Endothelial cell of umbilical vein (primary cell): ENCODE results near the gene TAS1R2. TPM values are rescaled to one million over a fixed set of nuclear protein-coding genes. Genes with fewer than 3 reads are reported as not detected.

Experiments used
- BruUV-seq: library from RNA; stranded (reverse); fragments of 400-500 nt; replicated peaks from 2 replicates; lab custom pipeline; 2021; lab: Mats Ljungman, UMichigan
- CTCF ChIA-PET: fragments of 300-600, 350-600 bp; sonication (Branson Sonifier 250); formaldehyde crosslinking; loops from one replicate; lab custom pipeline; 2021; ENCODE audit warnings: antibody characterized with exemption, inconsistent platforms; lab: Charles Lee
- POLR2A ChIA-PET: fragments of 300-600, 350-600 bp; sonication (Branson Sonifier 250); formaldehyde crosslinking; loops from one replicate; lab custom pipeline; 2021; ENCODE audit warnings: antibody characterized with exemption, inconsistent platforms; lab: Charles Lee
- DNase-seq: peaks from one replicate; pipeline ENCODE4 v3.0.0-alpha.2; 2011; ENCODE audit warnings: low read depth, low spot score
- FAIRE-seq: peaks from 2 replicates; lab custom pipeline; 2011; peaks lifted over from hg19 to GRCh38; lab: Jason Lieb, UNC
- H2AFZ ChIP-seq: 2 replicates; pipeline ENCODE4 v1.6.0; 2012; ENCODE audit warnings: low read depth, low read length, control low read depth, inconsistent platforms
- H3K27ac ChIP-seq: 2 replicates; pipeline ENCODE4 v1.5.1; 2011; ENCODE audit warnings: low read depth, mild to moderate bottlenecking, control low read depth, low read length, moderate library complexity; ENCODE audit not compliant: insufficient read depth
- H3K27me3 ChIP-seq, 2 experiments: 2 replicates each; pipeline versions ENCODE4 v1.6.0 to v1.6.1; 2011; ENCODE audit warnings: low read length in 2 of 2, mixed read lengths in 1 of 2; ENCODE audit not compliant: control insufficient read depth in 2 of 2, insufficient read depth in 2 of 2
- H3K36me3 ChIP-seq, 2 experiments: 2 replicates in 1 of 2; 3 replicates in 1 of 2; pipeline ENCODE4 v1.5.1; 2011; ENCODE audit warnings: low read length in 2 of 2, mild to moderate bottlenecking in 1 of 2, moderate library complexity in 1 of 2; ENCODE audit not compliant: control insufficient read depth in 2 of 2, insufficient read depth in 2 of 2; ENCODE audit errors: extremely low read depth in 1 of 2
- H3K4me1 ChIP-seq: 3 replicates; pipeline ENCODE4 v1.5.1; 2011; ENCODE audit warnings: mild to moderate bottlenecking, low read length; ENCODE audit not compliant: control insufficient read depth, insufficient read depth; ENCODE audit errors: extremely low read depth
- H3K4me2 ChIP-seq: 2 replicates; pipeline ENCODE4 v1.6.1; 2011; ENCODE audit warnings: low read length, control low read depth, mixed read lengths; ENCODE audit not compliant: insufficient read depth
- H3K4me3 ChIP-seq, 3 experiments: fragments of 200-600 bp in 1 of 3; sonication (generic), shearing (Covaris generic) in 1 of 3; replicated peaks in 1 of 3; 2 replicates each; pipeline ENCODE4 v1.5.1; 2011 to 2016; ENCODE audit warnings: control low read depth in 3 of 3, low read length in 3 of 3, mild to moderate bottlenecking in 2 of 3, inconsistent platforms in 1 of 3, low read depth in 1 of 3, moderate library complexity in 1 of 3; ENCODE audit not compliant: insufficient read depth in 1 of 3
- H3K79me2 ChIP-seq: 2 replicates; pipeline ENCODE4 v1.6.0; 2012; ENCODE audit warnings: low read length, inconsistent platforms; ENCODE audit not compliant: control insufficient read depth, insufficient read depth
- H3K9ac ChIP-seq: replicated peaks from 2 replicates; pipeline ENCODE3; 2011; ENCODE audit warnings: low read length, control low read depth; ENCODE audit not compliant: insufficient read depth; ENCODE audit errors: extremely low read depth
- H3K9me1 ChIP-seq: replicated peaks from 3 replicates; pipeline ENCODE4 v1.6.0; 2011; ENCODE audit warnings: mild to moderate bottlenecking, low read length; ENCODE audit not compliant: control insufficient read depth, insufficient read depth; ENCODE audit errors: extremely low read depth
- H3K9me3 ChIP-seq: replicated peaks from 2 replicates; pipeline ENCODE4 v1.5.1; 2012; ENCODE audit warnings: low read length, inconsistent platforms; ENCODE audit not compliant: control insufficient read depth, insufficient read depth
- H4K20me1 ChIP-seq: replicated peaks from 2 replicates; pipeline ENCODE3; 2011; ENCODE audit warnings: mild to moderate bottlenecking, low read length; ENCODE audit not compliant: control insufficient read depth, insufficient read depth; ENCODE audit errors: extremely low read depth
- CTCF ChIP-seq, 2 donors: IDR thresholded peaks; 1 replicate in 1 of 2; 2 replicates in 1 of 2; pipeline ENCODE4 v1.5.1; 2011; ENCODE audit warnings: low read length in 2 of 2, mild to moderate bottlenecking in 2 of 2, moderate library complexity in 2 of 2, control low read depth in 1 of 2, inconsistent platforms in 1 of 2, low read depth in 1 of 2; ENCODE audit not compliant: insufficient read depth in 1 of 2; ENCODE audit errors: extremely low read depth in 1 of 2
- EZH2 ChIP-seq: IDR thresholded peaks from 2 replicates; pipeline ENCODE4 v1.6.1; 2012; ENCODE audit warnings: borderline replicate concordance, low read depth, mild to moderate bottlenecking, moderate library complexity, low read length, inconsistent platforms; ENCODE audit not compliant: severe bottlenecking
- FOS ChIP-seq: IDR thresholded peaks from 2 replicates; pipeline ENCODE4 v1.6.1; 2011; ENCODE audit warnings: mild to moderate bottlenecking, low read length, moderate library complexity, borderline replicate concordance; ENCODE audit not compliant: insufficient read depth
- GATA2 ChIP-seq: IDR thresholded peaks from 2 replicates; pipeline ENCODE4 v1.7.0; 2011; ENCODE audit warnings: low read depth, mild to moderate bottlenecking, moderate library complexity, mixed read lengths, low read length; ENCODE audit not compliant: insufficient read length, insufficient read depth
- JUN ChIP-seq: IDR thresholded peaks from 2 replicates; pipeline ENCODE4 v1.6.1; 2011; ENCODE audit warnings: borderline replicate concordance, low read depth; ENCODE audit not compliant: insufficient read length, insufficient read depth
- MAX ChIP-seq: IDR thresholded peaks from 2 replicates; pipeline ENCODE4 v1.6.1; 2011; ENCODE audit not compliant: insufficient read depth, insufficient read length
- MYC ChIP-seq: IDR thresholded peaks from one replicate; pipeline ENCODE4 v1.6.1; 2011; ENCODE audit warnings: mild to moderate bottlenecking, low read depth, low read length
- POLR2A ChIP-seq: IDR thresholded peaks from 2 replicates; pipeline ENCODE4 v1.6.1; 2012; ENCODE audit warnings: low read depth, mild to moderate bottlenecking, control low read depth, low read length
- POLR2AphosphoS5 ChIP-seq: IDR thresholded peaks from 2 replicates; pipeline ENCODE4 v1.6.1; 2012; ENCODE audit warnings: low read depth, mild to moderate bottlenecking, control low read depth, low read length, moderate library complexity; ENCODE audit not compliant: insufficient read depth
- dilution Hi-C: fragments of 300-500 bp; cut with MboI; formaldehyde crosslinking; loops from one replicate; pipeline ENCODE4 v1.15.0; 2019; ENCODE audit warnings: low sequenced_read_pairs; ENCODE audit not compliant: extremely low pct_ligation_motif_present
- intact Hi-C: fragments of 100-400 bp; cut with micrococcal nuclease; formaldehyde crosslinking; loops from one replicate; pipeline ENCODE4 v1.10.0; 2022
- polyA plus RNA-seq, 4 experiments: library from polyadenylated mRNA; depleted of rRNA in 3 of 4; stranded (reverse) in 3 of 4; unstranded in 1 of 4; fragments of >200 nt; gene quantifications; 2 replicates each; pipeline versions ENCODE4 v1.2.1 to v1.2.3, GENCODE V29; 2011 to 2012; ENCODE audit warnings: missing spikeins in 1 of 4
- total RNA-seq: library from RNA; stranded (reverse); gene quantifications from 2 replicates; pipeline ENCODE4 v1.2.3, GENCODE V29; 2021

Gene TAS1R2
- total and polyA plus RNA-seq, 2 donors (not counting 3 experiments of a cell fraction or from before 2014, with no cell fraction given) = not detected

GRCh38 chr1:18802231-18802630 lies 57.2 kb downstream of the TAS1R2 start:
- Histone ChIP-seq H3K9ac (no peak overlapping the region), H2AFZ (no peak overlapping the region), H3K36me3 (no peaks in the 10 kb centered on the region), H3K4me3 (no peak overlapping the region), H3K9me1 (no peaks in the 10 kb centered on the region), H4K20me1 (no peaks in the 10 kb centered on the region), H3K4me1 (no peaks in the 10 kb centered on the region), H3K27me3 (no peaks in the 10 kb centered on the region), H3K27ac (no peak overlapping the region), H3K79me2 (no peaks in the 10 kb centered on the region), H3K4me2 (no peak overlapping the region), H3K9me3 (no peaks in the 10 kb centered on the region)
- BruUV-seq = no TSS peak
- dilution Hi-C loops = no loop called here
- DNase-seq (no peak), FAIRE-seq (no peak)
- ChIA-PET CTCF (no interaction called here), POLR2A (no interaction called here)
- intact Hi-C loops = no loop called here
- no peak for TF ChIP-seq MAX
- no peak for TF ChIP-seq POLR2AphosphoS5
- no peak for TF ChIP-seq GATA2
- TF ChIP-seq EZH2 = no peak
- no peak for TF ChIP-seq JUN
- no peak for TF ChIP-seq POLR2A
- TF ChIP-seq MYC = no peak
- TF ChIP-seq FOS = no peak
- no peak for TF ChIP-seq CTCF (IDR thresholded peaks at IDR 0.05; ENCODE audit: extremely low read depth in 1 of 2, insufficient read depth in 1 of 2, low read depth in 1 of 2, low read length in 2 of 2)
